ENCODE measurements around the gene CLASP1.

DNA sequence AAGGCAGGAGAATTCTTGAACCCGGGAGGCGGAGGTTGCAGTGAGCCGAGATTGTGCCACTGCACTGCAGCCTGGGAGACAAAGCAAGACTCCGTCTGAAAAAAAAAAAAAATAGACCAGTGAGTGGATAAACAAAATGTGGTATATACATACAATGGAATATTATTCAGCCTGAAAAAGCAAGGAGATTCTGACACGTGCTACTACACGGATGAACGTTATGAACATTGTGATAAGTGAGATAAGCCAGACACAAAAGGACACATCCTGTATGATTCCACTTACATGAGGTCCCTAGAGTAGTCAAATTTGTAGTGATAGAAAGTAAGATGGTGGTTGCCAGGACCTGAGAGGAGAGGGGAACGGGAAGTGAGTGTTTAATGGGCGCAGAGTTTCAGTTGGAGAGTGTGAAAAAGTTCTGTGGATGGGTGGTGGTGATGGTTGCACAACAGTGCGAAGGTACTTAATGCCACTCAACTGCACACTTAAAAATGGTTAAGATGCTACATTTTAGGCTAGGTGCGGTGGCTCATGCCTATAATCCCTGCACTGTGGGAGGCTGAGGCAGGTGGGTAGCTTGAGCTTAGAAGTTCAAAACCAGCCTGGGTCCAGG, 49.2 kb upstream of the CLASP1 start:
- TF ChIP-seq CEBPB (IDR thresholded peaks at IDR 0.05; ENCODE audit: low read depth, low read length) (no peak), HDAC2 (IDR thresholded peaks at IDR 0.05; ENCODE audit: borderline replicate concordance in 1 of 2, low read depth in 2 of 2, low read length in 2 of 2) (no peak), SIRT6 (IDR thresholded peaks at IDR 0.05; ENCODE audit: low read length) (no peak), POLR2AphosphoS5 (IDR thresholded peaks at IDR 0.05; ENCODE audit: low read depth, low read length) (no peak), SP4 (IDR thresholded peaks at IDR 0.05; ENCODE audit: low read length) (no peak)
- TF ChIP-seq, protein P1, sequence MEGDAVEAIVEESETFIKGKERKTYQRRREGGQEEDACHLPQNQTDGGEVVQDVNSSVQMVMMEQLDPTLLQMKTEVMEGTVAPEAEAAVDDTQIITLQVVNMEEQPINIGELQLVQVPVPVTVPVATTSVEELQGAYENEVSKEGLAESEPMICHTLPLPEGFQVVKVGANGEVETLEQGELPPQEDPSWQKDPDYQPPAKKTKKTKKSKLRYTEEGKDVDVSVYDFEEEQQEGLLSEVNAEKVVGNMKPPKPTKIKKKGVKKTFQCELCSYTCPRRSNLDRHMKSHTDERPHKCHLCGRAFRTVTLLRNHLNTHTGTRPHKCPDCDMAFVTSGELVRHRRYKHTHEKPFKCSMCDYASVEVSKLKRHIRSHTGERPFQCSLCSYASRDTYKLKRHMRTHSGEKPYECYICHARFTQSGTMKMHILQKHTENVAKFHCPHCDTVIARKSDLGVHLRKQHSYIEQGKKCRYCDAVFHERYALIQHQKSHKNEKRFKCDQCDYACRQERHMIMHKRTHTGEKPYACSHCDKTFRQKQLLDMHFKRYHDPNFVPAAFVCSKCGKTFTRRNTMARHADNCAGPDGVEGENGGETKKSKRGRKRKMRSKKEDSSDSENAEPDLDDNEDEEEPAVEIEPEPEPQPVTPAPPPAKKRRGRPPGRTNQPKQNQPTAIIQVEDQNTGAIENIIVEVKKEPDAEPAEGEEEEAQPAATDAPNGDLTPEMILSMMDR (IDR thresholded peaks at IDR 0.05; ENCODE audit: control extremely low read depth in 1 of 3, insufficient read depth in 1 of 3, low read depth in 1 of 3, low read length in 3 of 3) = no peak

Measured in H1 (cell line).